ENCODE data around the gene DMRTC2. TPM values are rescaled to one million over a fixed set of nuclear protein-coding genes. Genes with fewer than 3 reads are reported as not detected.

The DMRTC2 gene
- total and polyA plus RNA-seq, 2 of the 8 experiments (the other 6 are each of a cell fraction or from before 2014, with no cell fraction given) = not detected

GRCh38 chr19:41850381-41850780 is 5.5 kb downstream of the DMRTC2 start (continued):
- no peak for TF ChIP-seq CBX5 (IDR thresholded peaks at IDR 0.05; ENCODE audit: low read depth, low read length)
- TF ChIP-seq, protein P1, sequence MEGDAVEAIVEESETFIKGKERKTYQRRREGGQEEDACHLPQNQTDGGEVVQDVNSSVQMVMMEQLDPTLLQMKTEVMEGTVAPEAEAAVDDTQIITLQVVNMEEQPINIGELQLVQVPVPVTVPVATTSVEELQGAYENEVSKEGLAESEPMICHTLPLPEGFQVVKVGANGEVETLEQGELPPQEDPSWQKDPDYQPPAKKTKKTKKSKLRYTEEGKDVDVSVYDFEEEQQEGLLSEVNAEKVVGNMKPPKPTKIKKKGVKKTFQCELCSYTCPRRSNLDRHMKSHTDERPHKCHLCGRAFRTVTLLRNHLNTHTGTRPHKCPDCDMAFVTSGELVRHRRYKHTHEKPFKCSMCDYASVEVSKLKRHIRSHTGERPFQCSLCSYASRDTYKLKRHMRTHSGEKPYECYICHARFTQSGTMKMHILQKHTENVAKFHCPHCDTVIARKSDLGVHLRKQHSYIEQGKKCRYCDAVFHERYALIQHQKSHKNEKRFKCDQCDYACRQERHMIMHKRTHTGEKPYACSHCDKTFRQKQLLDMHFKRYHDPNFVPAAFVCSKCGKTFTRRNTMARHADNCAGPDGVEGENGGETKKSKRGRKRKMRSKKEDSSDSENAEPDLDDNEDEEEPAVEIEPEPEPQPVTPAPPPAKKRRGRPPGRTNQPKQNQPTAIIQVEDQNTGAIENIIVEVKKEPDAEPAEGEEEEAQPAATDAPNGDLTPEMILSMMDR (IDR thresholded peaks at IDR 0.05; ENCODE audit: control extremely low read depth in 1 of 3, insufficient read depth in 1 of 3, low read depth in 1 of 3, low read length in 3 of 3) = no peak
